ENCODE measurements around the gene CHN2. TPM values are rescaled to one million over a fixed set of nuclear protein-coding genes. Genes with fewer than 3 reads are reported as not detected.

The CHN2 gene
- polyA plus RNA-seq, 1 of the 3 experiments (the other 2 are of a cell fraction) = 0.02 TPM

GRCh38 chr7:29494350-29494749 lies 299.8 kb downstream of the CHN2 start (continued):
- TF ChIP-seq TEAD4 (IDR thresholded peaks at IDR 0.05; ENCODE audit: borderline replicate concordance, insufficient read depth) (peak; percentile 76; the same call in 1 of the 2 replicates), NRF1 (IDR thresholded peaks at IDR 0.05; ENCODE audit: low read depth, low read length) (no peak), RXRA (IDR thresholded peaks at IDR 0.05; ENCODE audit: borderline replicate concordance, low read depth) (peak; percentile 59; the same call in 1 of the 2 replicates), NFIC (IDR thresholded peaks at IDR 0.05; ENCODE audit: borderline replicate concordance) (peak; percentile 74), JUND (IDR thresholded peaks at IDR 0.05) (peak; percentile 40)

DNA sequence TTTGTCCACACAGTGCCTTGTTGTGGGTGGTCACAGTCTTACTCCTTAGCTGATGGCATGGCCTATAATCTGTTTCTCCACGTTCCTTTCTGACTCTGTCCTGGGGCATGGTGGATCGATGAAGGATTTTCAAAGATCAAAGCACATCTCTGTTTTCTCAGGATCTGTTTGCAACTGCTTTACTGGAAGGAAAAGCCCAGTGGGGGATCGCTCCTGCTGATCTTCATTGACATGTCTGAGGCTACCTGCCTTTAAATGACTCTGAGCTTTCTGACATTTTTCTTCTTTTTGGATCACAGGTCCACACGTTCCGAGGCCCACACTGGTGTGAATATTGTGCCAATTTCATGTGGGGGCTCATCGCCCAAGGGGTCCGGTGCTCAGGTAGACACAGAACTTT lies 301.1 kb downstream of the CHN2 start:
- Histone ChIP-seq H4K20me1 (ENCODE audit: insufficient read depth) (no peaks in the 10 kb centered on the region), H3K79me2 (ENCODE audit: insufficient read depth) (no peaks in the 10 kb centered on the region), H3K27ac (ENCODE audit: low read depth in 2 of 2, low read length in 1 of 2) (peak overlapping the region in 1 of 2 experiments; percentile 80; a peak in 1 of 4 replicates), H3K9me2 (no peaks in the 10 kb centered on the region), H3K9ac (no peak overlapping the region), H3K4me2 (no peak overlapping the region), H3K4me3 (ENCODE audit: low read depth in 2 of 2, low read length in 1 of 2) (no peak overlapping the region), H3K4me1 (ENCODE audit: control insufficient read depth in 1 of 2, insufficient read depth in 2 of 2, low read depth in 1 of 2, low read length in 1 of 2) (peaks cover 7 to 17% of the 10 kb centered on the region in 2 experiments; a peak in 2 of 4 replicates), H3K9me3 (no peaks in the 10 kb centered on the region), H3F3A (replicated peaks; ENCODE audit: insufficient read depth) (peaks cover 13% of the 10 kb centered on the region), H2AFZ (ENCODE audit: low read depth) (no peak overlapping the region), H3K36me3 (replicated peaks in 1 of 2; ENCODE audit: control insufficient read depth in 1 of 2, insufficient read depth in 2 of 2, low read length in 1 of 2) (no peaks in the 10 kb centered on the region), H3K27me3 (ENCODE audit: insufficient read depth) (no peaks in the 10 kb centered on the region)
- 93% methylated on average over 7 of the region's 7 CpGs for WGBS (ENCODE audit: low lambda C conversion rate)
- POLR2A ChIA-PET = interaction anchor here (0.6 kb wide), 1 partner anchor 250 kb away, joined by 3 read pairs; no protein-coding TSS in a partner anchor
- no peak for DNase-seq
- CTCF ChIA-PET = interaction anchor here (2.8 kb wide), 1 partner anchor 306 kb away, joined by 9 read pairs; no protein-coding TSS in a partner anchor
- TF ChIP-seq, protein P1, sequence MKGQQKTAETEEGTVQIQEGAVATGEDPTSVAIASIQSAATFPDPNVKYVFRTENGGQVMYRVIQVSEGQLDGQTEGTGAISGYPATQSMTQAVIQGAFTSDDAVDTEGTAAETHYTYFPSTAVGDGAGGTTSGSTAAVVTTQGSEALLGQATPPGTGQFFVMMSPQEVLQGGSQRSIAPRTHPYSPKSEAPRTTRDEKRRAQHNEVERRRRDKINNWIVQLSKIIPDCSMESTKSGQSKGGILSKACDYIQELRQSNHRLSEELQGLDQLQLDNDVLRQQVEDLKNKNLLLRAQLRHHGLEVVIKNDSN (IDR thresholded peaks at IDR 0.05; ENCODE audit: borderline replicate concordance, low read depth) = no peak
- no peak for TF ChIP-seq JUND (IDR thresholded peaks at IDR 0.05)
- TF ChIP-seq, protein P2, sequence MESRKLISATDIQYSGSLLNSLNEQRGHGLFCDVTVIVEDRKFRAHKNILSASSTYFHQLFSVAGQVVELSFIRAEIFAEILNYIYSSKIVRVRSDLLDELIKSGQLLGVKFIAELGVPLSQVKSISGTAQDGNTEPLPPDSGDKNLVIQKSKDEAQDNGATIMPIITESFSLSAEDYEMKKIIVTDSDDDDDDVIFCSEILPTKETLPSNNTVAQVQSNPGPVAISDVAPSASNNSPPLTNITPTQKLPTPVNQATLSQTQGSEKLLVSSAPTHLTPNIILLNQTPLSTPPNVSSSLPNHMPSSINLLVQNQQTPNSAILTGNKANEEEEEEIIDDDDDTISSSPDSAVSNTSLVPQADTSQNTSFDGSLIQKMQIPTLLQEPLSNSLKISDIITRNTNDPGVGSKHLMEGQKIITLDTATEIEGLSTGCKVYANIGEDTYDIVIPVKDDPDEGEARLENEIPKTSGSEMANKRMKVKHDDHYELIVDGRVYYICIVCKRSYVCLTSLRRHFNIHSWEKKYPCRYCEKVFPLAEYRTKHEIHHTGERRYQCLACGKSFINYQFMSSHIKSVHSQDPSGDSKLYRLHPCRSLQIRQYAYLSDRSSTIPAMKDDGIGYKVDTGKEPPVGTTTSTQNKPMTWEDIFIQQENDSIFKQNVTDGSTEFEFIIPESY (IDR thresholded peaks at IDR 0.05; ENCODE audit: borderline replicate concordance, low read depth) = no peak
- no peak for TF ChIP-seq EP300 (IDR thresholded peaks at IDR 0.05; ENCODE audit: borderline replicate concordance in 1 of 2, low read depth in 1 of 2, low read length in 1 of 2)

- Histone ChIP-seq H3K4me3 (ENCODE audit: low read depth in 2 of 2, low read length in 1 of 2) (no peak overlapping the region), H3F3A (replicated peaks; ENCODE audit: insufficient read depth) (peaks cover 10% of the 10 kb centered on the region), H2AFZ (ENCODE audit: low read depth) (no peak overlapping the region), H3K79me2 (ENCODE audit: insufficient read depth) (no peaks in the 10 kb centered on the region), H3K9me3 (no peaks in the 10 kb centered on the region), H4K20me1 (ENCODE audit: insufficient read depth) (no peaks in the 10 kb centered on the region), H3K4me1 (ENCODE audit: control insufficient read depth in 1 of 2, insufficient read depth in 2 of 2, low read depth in 1 of 2, low read length in 1 of 2) (peaks cover 7 to 17% of the 10 kb centered on the region in 2 experiments; a peak in 2 of 4 replicates), H3K27me3 (ENCODE audit: insufficient read depth) (no peaks in the 10 kb centered on the region), H3K36me3 (replicated peaks in 1 of 2; ENCODE audit: control insufficient read depth in 1 of 2, insufficient read depth in 2 of 2, low read length in 1 of 2) (no peaks in the 10 kb centered on the region), H3K9me2 (no peaks in the 10 kb centered on the region), H3K9ac (no peak overlapping the region), H3K27ac (ENCODE audit: low read depth in 2 of 2, low read length in 1 of 2) (peak overlapping the region in 1 of 2 experiments; percentile 22; a peak in 1 of 4 replicates), H3K4me2 (no peak overlapping the region)
- WGBS (ENCODE audit: low lambda C conversion rate) = 77% methylated on average over 1 of the region's 1 CpG
- DNase-seq = peak; percentile 57
- ChIA-PET POLR2A (no interaction called here), CTCF (interaction anchor here (2.8 kb wide), 1 partner anchor 307 kb away, joined by 9 read pairs; no protein-coding TSS in a partner anchor)
- TF ChIP-seq RXRA (IDR thresholded peaks at IDR 0.05; ENCODE audit: borderline replicate concordance, low read depth) (no peak), RCOR1 (IDR thresholded peaks at IDR 0.05; ENCODE audit: low read length) (peak; percentile 94), USF2 (IDR thresholded peaks at IDR 0.05; ENCODE audit: borderline replicate concordance, low read depth, low read length) (no peak), IRF3 (IDR thresholded peaks at IDR 0.05; ENCODE audit: low read depth, low read length) (no peak), MXI1 (IDR thresholded peaks at IDR 0.05; ENCODE audit: low read depth, low read length) (no peak), TAF1 (IDR thresholded peaks at IDR 0.05; ENCODE audit: borderline replicate concordance, low read depth, low read length) (no peak), RAD21 (IDR thresholded peaks at IDR 0.05; ENCODE audit: low read length) (no peak), FOSL2 (IDR thresholded peaks at IDR 0.05; ENCODE audit: borderline replicate concordance, low read depth) (no peak), EP300 (IDR thresholded peaks at IDR 0.05; ENCODE audit: borderline replicate concordance in 1 of 2, low read depth in 1 of 2, low read length in 1 of 2) (peak in 1 of 2 experiments; percentile 73; a peak in 2 of 4 replicates), FOXJ3 (CRISPR knock-in tag; IDR thresholded peaks at IDR 0.05) (no peak; the same call in 1 of the 2 replicates)
- TF ChIP-seq, protein P2 (IDR thresholded peaks at IDR 0.05; ENCODE audit: borderline replicate concordance, low read depth) = no peak
Measured at GRCh38 chr7:29496355-29497020, 301.9 kb downstream of the CHN2 start.
